ENCODE measurements around the gene NECAB2. TPM values are rescaled to one million over a fixed set of nuclear protein-coding genes. Genes with fewer than 3 reads are reported as not detected.

NECAB2 gene
- total RNA-seq, 1 donor from 2014 or later = 0.32 TPM

- H3K27me3 Mint-ChIP-seq (ENCODE audit: low read depth, unreplicated experiment) = peaks cover 19% of the 10 kb centered on the region
- FAIRE-seq = no peak
- Histone ChIP-seq H3K27ac (ENCODE audit: low read depth, low read length) (no peak overlapping the region), H4K20me1 (ENCODE audit: insufficient read depth, low read length) (peaks cover 24% of the 10 kb centered on the region), H3K79me2 (ENCODE audit: insufficient read depth, low read length) (peaks cover 3% of the 10 kb centered on the region), H2AFZ (ENCODE audit: low read depth, low read length) (no peak overlapping the region), H3K36me3 (ENCODE audit: insufficient read depth, low read length) (no peaks in the 10 kb centered on the region), H3K9ac (ENCODE audit: low read length) (no peak overlapping the region), H3K4me3 (ENCODE audit: insufficient read depth, low read depth, low read length) (no peak overlapping the region), H3K4me1 (ENCODE audit: insufficient read depth, low read length) (peaks cover 2% of the 10 kb centered on the region), H3K9me3 (ENCODE audit: insufficient read depth, low read depth, low read length) (no peaks in the 10 kb centered on the region), H3K4me2 (ENCODE audit: low read length) (no peak overlapping the region), H3K27me3 (ENCODE audit: insufficient read depth, low read length) (no peaks in the 10 kb centered on the region)
- no peak overlapping the region for H3K4me3 Mint-ChIP-seq (ENCODE audit: unreplicated experiment)
- H3K4me1 Mint-ChIP-seq (ENCODE audit: low read depth, unreplicated experiment) = no peaks in the 10 kb centered on the region
- H3K27ac Mint-ChIP-seq (ENCODE audit: unreplicated experiment) = no peak overlapping the region
- no peak for DNase-seq (ENCODE audit: low read depth)
- no peaks in the 10 kb centered on the region for H3K9me3 Mint-ChIP-seq (ENCODE audit: unreplicated experiment)
- no peak for TF ChIP-seq CTCF (IDR thresholded peaks at IDR 0.05; ENCODE audit: insufficient read depth, low read depth, low read length)
- no peak for TF ChIP-seq EZH2 (IDR thresholded peaks at IDR 0.05; ENCODE audit: insufficient read depth, low read length)
- H3K36me3 Mint-ChIP-seq (ENCODE audit: low read depth, unreplicated experiment) = no peaks in the 10 kb centered on the region
These were observed 8.2 kb upstream of the NECAB2 start for GRCh38 chr16:83959656-83960434.

- Histone ChIP-seq H3K4me1 (ENCODE audit: insufficient read depth, low read length) (no peaks in the 10 kb centered on the region), H3K79me2 (ENCODE audit: insufficient read depth, low read length) (peaks cover 3% of the 10 kb centered on the region), H3K27ac (ENCODE audit: low read depth, low read length) (no peak overlapping the region), H3K4me2 (ENCODE audit: low read length) (no peak overlapping the region), H4K20me1 (ENCODE audit: insufficient read depth, low read length) (peaks cover 16% of the 10 kb centered on the region), H2AFZ (ENCODE audit: low read depth, low read length) (no peak overlapping the region), H3K36me3 (ENCODE audit: insufficient read depth, low read length) (no peaks in the 10 kb centered on the region), H3K27me3 (ENCODE audit: insufficient read depth, low read length) (no peaks in the 10 kb centered on the region), H3K9me3 (ENCODE audit: insufficient read depth, low read depth, low read length) (no peaks in the 10 kb centered on the region), H3K4me3 (ENCODE audit: insufficient read depth, low read depth, low read length) (no peak overlapping the region), H3K9ac (ENCODE audit: low read length) (no peak overlapping the region)
- Mint-ChIP-seq H3K36me3 (ENCODE audit: low read depth, unreplicated experiment) (no peaks in the 10 kb centered on the region), H3K27me3 (ENCODE audit: low read depth, unreplicated experiment) (peaks cover 19% of the 10 kb centered on the region), H3K4me1 (ENCODE audit: low read depth, unreplicated experiment) (no peaks in the 10 kb centered on the region), H3K4me3 (ENCODE audit: unreplicated experiment) (no peak overlapping the region), H3K9me3 (ENCODE audit: unreplicated experiment) (no peaks in the 10 kb centered on the region), H3K27ac (ENCODE audit: unreplicated experiment) (no peak overlapping the region)
- no peak for FAIRE-seq
- DNase-seq (ENCODE audit: low read depth) = no peak
- no peak for TF ChIP-seq CTCF (IDR thresholded peaks at IDR 0.05; ENCODE audit: insufficient read depth, low read depth, low read length)
- TF ChIP-seq EZH2 (IDR thresholded peaks at IDR 0.05; ENCODE audit: insufficient read depth, low read length) = no peak
These were observed 7.4 kb upstream of the NECAB2 start for GRCh38 chr16:83960521-83961249.
